HCEC 1CT (cell line): ENCODE measurements around the gene SYT1.

Experiments used
- DNase-seq: peaks from one replicate; pipeline ENCODE4 v3.0.0-alpha.2; 2017

SYT1 gene

DNA sequence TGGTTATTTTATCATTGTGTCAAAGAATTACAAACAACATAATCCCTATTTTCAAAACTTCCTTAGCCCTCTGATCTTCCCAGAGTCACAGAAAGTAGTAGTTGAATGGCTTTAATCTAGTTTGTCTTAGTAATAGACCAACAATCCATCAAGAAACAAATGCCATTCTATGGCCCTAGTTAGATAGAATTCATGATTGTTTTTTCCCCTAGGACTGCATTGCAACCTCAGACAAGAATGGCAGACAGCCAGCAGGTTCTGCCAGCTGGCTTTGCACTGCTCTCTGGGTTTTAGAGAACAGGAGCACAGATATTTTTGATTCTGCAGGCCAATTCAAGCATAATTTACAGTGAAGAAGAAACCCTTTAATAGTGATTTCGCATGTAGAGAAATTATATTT is 33.8 kb downstream of the SYT1 start:
- DNase-seq, result no peak

DNA sequence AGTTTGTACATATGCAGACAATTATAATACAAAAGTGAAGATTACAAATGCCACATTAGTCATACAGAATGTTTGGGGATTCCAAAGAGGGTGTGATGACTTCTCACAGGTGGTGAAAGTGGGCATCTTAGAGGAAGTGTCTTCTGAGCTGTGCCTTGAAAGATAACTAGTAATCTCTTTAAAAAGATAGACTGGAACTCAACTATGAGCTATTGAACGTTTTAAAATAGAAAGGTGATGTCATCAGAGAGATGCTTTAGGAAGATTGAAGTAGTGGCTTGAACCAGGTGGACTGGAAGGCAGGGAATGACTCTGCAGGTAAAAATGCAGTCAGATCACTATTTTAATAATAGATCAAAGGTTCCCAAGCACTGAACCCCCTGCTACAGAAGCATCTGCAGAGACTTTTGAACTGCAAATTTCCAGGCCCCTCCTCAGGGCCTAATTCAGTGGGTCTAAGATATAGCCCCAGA is 50.3 kb downstream of the SYT1 start:
- no peak for DNase-seq

DNA sequence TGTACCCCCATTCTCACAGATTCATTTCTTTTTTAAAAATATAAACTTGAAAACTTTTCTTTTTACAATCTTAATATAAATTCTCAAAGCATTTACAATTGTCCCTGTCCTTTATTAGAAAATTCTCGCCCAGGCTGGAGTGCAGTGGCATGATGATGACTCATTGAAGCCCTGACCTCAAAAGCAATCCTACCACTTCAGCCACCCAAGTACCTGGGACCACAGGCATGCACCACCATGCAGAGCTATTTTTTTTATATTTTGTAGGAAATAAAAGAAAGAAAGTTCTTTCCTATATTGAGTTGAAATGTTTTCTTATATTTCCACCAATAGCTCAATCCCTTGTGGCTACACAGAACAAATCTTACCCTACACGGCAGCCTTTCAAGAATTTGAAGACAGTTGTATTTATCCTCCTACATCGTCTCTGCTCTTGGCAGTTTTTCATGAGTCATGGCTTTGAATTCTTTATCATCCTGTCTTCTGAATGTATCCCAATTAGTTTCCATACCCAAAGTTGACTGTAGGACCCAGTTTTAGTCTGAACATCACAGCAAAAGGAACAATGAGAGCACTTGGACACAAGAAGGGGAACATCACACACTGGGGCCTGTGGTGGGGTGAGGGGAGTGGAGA is 52.4 kb downstream of the SYT1 start:
- peak; percentile 23 for DNase-seq

DNA sequence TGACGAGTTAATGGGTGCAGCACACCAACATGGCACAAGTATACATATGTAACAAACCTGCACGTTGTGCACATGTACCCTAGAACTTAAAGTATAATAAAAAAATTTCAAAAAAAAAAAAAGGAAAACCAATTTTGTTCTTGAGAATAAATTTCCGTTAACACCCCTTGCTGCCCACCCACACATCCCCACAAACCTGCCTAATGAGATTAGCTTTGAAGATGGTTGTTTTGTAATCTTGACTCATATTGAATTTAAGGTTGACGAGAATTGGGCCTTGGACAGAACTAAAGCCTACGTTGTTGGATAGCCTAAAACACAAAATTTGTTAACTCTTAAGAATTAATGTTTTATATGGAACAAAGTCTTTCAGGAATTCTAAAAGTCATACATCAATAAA is 52.9 kb downstream of the SYT1 start:
- no peak for DNase-seq

DNA sequence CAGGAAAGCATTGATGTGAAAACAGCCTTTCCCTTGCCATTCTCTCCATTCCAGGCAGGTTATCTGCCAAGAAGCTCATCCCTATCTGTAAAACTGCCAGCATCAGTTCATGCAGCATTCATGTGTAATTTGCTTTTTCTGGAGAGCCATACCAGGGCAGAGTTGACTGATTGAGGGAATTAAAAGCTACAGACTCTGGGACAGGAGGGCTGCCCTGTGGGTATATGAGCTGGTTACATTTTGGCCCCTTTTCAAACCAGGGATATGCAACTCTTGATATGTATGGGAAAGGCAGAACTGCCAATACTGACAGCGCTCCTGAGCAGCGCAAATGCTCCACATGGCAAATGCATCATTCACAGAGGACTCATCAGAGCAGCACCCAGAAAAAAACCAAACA is 53.7 kb downstream of the SYT1 start:
- no peak for DNase-seq

DNA sequence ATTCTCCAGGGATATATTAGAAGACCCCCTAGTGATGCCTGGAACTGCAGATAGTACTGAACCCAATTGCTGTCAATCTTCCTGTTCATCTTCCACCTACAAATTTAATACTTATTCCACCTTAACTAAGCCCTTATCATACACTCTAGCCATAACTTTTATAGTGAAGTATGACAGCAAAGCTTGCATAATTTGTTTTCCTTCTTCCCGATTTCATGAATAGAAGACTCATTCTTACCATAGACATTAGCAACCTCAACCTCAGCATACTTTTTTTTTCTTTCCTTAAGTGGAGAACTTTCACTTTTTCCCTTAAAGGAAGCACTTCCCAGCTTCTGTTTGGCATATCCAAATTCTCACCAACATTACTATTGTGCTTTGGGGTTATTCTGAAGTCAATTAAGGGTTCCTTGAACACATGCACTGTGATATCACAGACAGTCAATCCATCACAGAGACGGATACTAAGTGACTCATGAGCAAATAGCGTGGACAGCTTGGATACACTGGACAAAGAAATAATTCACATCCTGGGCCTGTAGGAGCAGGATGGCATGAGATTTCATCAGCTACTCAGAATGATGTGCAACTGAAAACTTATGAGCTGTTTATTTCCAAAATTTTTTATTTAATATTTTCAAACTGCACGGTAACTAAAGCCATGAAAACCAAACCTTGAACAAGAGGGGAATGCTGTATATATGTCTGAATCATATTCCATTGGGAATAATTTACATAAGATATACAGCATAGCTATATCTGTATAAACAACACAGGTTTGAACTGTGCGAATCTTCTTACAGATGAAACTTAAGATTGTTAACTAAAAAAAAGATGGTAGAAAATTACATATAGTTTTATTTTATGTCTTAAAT is 63.9 kb downstream of the SYT1 start:
- DNase-seq, result peak; percentile 75

DNA sequence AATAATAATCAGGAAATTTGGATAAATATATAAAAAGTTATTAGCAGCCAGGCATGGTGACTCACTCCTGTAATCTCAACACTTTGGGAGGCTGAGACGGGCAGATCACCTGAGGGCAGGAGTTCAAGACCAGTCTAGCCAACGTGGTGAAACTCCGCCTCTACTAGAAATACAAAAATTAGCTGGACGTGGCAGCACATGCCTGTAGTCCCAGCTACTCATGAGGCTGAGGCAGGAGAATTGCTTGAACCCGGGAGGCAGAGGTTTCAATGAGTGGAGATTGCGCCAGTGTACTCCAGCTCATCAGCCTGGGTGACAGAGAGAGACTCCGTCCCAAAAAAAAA is 64.5 kb downstream of the SYT1 start:
- no peak for DNase-seq

DNA sequence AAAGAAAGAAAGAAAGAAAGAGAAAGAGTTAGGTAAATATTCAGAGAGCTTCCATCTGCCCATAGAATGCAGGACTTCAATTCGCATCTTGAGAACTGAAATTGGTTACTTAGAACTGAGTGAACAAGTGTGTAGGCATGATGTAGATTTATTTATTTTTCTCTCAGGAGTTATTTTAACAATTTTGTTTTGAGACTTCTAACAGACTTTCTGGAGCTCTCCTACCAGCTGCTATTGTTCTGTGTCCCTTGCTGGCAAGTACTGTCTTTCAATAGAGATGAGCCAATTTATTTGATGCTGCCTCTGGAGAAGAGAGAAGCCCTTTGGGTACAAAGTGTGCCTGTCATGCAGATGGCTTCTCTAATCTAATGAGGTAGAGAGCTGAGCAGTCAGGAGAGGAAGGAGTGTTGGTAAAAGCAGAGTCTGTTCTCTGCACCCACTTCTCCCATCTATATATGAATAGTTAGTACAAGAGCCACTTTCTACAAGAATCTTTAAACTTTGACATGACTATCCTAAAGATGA is 67.0 kb downstream of the SYT1 start:
- no peak for DNase-seq

DNA sequence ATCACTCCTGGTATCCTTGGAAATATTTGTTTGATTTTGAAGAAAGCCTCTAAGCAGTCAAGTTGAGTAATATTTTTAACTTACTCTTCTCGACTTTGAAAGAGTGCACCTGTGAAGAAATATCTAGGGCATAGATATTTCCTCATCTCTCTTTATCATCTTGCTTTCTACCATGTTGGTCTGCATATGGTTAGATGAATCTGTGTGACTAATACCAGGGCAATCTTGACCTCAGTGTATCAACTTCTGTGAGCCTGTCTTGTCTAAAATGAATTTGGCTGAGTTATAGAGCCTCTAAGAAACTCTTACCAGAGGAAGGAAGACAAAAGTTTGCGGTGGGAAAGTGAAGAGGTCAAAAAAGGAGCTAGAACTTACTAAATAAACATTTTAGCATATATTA is 68.4 kb downstream of the SYT1 start:
- DNase-seq, result peak; percentile 14

DNA sequence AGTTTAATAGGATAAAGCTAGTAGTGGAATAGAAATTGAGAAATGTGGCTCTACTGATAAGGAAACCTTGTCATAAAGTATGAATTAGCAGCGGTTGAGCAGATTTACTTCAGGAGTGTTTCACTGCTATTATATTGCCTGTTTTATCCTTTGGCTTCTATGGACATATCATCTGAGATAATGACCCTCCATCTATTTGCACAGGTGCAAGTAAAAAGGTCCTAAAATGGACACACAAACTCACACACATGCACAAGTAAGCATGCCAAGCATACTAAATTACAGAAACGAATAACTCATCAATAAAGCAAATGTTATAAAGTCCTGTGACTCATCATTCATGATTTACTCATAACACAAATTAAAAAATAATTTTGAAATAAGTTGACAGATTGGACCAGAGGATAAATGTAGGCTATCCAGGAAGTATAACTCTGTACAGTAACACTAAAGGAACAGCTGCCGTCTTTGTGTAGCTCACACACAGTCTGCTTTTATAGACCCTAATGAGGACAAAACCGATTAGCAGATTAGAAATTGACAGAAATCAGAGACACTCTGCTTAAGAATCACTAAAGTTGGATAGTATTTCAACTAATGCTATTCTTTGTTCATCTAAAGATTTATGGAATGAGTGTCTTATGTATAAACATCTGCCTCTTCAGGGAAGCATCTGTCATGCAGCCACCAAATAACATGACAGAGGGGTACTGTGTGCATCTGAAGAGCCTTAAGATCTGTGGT is 73.9 kb downstream of the SYT1 start:
- DNase-seq, result no peak

DNA sequence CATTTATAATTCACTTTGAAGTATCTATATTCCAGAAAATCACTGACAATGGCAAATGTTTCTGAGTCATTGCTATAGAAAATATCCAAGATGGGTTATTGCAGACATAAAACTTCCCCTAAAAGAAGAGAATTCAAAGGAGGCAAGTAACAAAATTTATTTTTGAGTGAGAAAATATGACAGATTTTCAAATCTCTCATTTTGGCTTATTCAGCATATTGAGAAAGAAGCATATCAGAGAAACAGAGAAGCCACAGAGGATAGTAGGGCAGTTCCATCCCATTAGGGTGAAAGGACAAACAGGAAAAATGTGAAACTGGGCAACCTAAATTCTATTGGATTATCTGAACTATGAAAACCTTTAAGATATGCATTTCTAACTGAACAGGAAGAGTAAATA is 85.0 kb downstream of the SYT1 start:
- DNase-seq, result no peak

DNA sequence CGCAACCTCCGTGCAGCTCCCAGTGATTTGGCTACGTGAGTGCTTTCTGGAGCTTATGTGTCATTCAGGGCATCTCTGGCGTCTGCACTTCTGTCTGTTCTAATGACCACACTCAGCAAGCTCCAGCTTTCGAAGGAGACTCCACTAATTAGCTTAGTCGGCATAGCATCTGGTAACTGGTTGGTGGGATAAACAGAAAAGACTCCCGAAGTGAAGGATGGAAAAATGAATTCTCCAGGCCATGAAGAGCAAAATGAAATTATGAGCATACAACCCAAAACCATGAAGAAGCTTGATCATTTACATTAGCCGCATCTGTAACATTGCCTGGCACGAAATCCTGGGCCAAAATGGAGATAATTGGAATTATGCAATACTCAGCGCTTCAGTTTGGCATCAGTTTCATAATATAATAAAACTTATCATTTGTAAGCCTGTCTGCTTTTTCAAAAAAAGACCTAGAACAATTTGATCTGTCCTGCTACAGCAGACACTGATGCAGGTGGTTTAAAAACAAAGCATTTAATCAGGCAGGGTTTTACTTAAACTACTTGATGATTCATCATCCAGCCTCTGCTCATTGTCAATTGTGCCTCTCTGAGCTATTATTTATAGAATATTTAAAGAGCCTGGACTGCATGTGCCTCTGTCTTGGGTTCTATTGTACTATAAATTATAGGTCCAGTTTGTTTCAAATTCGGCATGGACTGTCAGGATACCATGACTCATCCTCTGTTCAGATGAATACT is 87.4 kb downstream of the SYT1 start:
- DNase-seq, result no peak

DNA sequence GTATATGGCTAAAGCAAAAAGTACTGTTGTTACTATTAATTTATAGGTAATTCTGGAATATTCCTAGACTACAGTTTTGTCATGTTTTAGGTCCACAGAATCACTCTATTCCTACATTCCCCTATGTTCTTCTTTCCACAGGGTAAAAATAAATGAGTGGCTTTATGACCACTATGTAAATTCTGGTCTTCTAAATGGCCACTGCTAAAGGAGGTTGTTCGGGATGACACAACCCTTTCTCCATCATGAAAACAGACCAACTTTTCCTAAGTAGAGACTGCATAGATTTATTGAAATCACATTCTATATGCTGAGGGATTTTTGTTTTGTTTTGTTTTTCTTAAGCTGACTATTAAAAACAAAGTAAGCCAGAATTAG is 88.0 kb downstream of the SYT1 start:
- no peak for DNase-seq

DNA sequence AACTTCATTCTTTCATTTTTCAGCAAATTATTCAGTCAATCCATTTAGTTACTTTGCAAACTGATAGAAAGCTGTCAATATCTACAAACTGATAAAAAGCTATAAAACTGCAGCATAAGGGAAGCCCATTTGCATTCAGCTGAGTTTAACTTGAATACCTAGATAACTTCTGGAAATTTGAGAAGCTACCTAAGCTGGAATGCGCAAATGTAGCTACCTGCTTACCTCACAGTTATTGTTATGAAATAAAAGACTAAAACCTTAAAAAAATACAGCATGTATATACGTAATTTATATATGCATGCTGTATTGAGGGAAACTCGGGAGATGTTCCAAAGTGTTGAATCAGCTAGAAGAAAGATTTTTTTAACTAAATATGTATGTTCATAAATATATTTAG is 94.4 kb downstream of the SYT1 start:
- DNase-seq, result no peak

DNA sequence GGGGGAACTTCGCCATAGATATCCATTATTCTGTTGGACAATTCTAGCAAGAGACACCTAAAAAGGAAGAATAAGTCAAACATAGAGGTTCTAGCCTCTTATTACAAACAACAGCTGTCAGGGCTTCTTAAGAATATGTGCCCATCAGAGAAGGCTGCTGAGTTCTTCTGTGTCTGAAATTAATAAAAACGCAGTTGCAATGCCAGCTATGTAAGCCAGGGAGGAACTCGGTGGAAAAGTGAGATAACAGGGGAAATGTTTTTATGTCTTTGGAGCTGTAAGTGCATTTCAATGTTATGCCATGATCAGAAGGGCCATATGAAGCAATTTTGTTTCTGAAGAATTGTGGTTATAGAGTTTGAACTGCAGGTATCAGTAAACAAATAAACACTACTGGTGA is 95.0 kb downstream of the SYT1 start:
- no peak for DNase-seq

DNA sequence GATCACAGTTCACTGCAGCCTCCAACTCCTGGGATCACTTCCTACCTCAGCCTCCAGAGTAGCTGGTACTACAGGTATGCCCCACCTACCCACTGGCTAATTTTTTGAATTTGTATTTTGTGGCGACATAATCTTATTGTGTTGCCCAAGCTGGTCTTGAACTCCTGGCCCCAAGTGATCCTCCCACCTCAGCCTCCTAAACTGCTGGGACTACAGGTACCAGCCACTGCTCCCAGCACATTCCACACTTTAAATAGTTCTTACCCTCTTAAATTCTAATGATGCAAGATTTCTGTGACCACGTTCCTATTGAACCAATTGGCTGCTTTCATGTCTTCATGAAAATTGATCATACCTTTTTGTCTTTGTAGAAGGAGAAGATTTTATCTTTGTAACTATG is 96.6 kb downstream of the SYT1 start:
- no peak for DNase-seq

DNA sequence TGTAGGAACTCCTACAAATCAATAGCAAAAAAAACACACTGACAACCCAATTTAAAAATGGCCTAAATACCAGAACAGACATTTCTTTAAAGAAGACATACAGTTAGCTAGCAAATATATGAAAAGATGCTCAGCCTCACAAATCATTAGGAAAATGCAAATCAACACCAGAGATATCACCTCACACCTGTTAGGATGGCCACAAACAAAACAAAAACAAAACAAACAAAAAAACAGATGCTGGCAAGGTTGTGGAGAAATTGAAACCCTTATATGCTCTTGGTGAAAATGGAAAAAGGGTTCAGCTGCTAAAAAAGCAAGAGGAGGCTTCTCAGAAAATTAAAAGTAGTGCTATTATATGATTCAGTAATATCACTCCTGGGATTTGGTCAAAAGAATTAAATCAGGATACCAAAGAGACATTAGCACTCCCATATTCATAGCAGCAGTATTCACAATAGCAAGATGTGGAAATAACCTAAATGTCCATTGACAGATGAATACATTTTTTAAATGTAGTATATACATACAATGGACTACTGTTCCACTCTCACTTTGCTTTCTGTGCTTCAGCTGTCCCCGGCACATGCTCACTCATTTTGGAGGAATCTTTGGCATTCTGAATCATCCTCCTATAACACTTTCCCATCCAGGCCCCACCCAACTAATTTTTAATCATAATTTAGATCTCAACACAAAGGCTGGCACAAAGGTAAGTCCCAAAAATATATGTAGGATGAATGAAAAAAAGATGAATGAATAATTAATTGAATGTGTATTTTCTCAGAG is 99.1 kb downstream of the SYT1 start:
- DNase-seq, result peak; percentile 64

DNA sequence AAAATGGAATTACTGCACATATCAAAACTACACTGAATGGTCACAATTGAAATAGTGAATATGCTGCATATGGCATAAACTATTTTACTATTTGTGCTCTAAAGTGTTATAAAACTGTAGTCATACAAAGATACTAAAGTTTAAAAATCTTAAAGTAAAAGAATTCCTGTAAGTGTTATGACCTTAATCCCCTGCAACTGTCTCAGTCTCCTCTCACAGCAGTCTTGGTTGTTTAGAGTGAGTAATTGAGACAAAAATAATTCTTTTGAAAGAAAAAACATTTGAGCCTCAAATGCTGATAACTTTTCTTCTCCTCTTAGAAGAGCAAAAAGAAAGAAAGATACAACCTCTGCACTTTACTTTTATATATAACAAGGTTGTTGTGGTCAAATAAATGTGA is 99.9 kb downstream of the SYT1 start:
- DNase-seq, result no peak

DNA sequence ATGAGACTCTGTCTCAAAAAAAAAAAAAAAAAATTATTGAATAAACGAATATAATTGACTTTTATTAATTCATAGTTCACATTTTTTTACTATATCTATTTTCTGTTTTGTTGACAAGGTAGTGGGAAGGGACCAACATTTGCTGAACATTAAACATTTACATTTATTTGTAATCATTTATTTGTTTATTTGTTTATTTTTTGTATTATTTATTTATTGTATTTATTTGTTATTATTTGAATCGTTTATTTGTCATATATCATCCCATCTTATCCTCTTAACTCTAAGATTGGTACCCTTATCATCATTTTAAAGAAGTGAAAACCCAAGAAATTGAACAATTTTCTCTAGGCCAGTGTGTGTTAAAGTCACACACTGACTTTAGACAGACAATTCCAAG is 101.5 kb downstream of the SYT1 start:
- DNase-seq, result no peak

DNA sequence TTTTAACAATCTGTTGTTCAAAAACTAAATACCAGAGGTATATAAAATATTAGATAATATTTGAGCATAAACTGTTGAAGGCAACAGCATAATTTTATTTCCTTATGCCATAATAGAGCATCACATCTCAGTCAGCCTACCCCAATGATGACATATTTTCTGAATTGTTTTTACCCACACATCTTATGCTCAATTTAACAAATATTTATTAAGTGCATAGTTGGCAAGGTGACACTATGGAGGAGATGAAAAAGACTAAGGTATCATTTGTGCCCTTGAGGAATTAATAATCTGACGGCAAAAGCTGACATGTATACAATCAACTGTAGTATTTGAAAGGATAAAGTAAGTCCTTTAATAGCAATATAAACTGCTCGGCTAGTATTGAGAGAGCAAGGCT is 102.4 kb downstream of the SYT1 start:
- DNase-seq, result no peak

DNA sequence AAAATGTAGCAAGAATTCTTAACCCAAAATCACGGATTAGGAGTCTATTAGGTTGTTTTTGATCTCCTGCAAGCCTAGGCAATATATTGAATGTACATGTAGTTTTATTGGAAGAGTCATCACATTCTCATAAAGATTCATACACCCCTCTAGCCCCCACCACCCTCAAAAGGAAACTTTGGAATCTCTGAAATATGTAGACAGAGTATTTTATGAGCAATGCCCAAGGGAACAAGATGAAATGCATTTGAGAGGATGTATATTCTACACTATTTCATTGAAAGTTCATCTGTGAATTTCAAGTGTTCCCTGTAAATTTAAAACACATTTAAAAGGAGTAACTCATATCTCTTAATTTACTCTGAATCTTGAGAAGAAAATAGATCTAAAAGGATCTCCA is 103.7 kb downstream of the SYT1 start:
- no peak for DNase-seq

DNA sequence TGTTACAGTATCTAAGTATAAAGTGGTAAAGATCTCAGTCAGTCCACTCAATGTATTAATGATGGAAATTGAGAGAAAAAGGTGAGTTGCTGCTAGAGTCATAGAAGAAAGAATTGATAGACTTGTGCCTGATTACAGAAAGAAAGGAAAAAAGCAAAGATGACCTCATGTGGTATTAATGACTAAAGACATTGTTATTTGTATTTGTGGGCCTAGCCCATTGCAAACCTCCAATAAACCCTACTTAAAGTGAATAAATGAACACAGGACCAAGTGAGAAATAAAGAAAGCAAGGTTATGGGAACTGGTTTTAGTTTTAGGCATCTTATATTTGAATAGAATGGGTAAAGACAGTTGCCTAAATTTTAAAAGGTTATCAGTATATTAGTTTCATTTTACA is 105.5 kb downstream of the SYT1 start:
- DNase-seq, result peak; percentile 35
